Eye (tissue), 1 donor: ENCODE results near the gene SPINK2.

Source experiments
- DNase-seq: peaks from one replicate; pipeline ENCODE4 v3.0.0-alpha.2; 2015

Gene SPINK2

GRCh38 chr4:56799824-56800756, 21.4 kb downstream of the SPINK2 start:
- peak; percentile 95 for DNase-seq

GRCh38 chr4:56799161-56799759, 22.2 kb downstream of the SPINK2 start:
- DNase-seq, result no peak

GRCh38 chr4:56796211-56796610, 25.3 kb downstream of the SPINK2 start:
- no peak for DNase-seq

- no peak for DNase-seq
These were observed 30.2 kb downstream of the SPINK2 start for GRCh38 chr4:56791316-56791715.

- DNase-seq, result peak; percentile 50
These were observed 30.8 kb downstream of the SPINK2 start for GRCh38 chr4:56790691-56791091.

GRCh38 chr4:56788081-56788480, 33.4 kb downstream of the SPINK2 start:
- no peak for DNase-seq

- DNase-seq, result peak; percentile 18
These were observed 34.1 kb downstream of the SPINK2 start for GRCh38 chr4:56787380-56787779.

GRCh38 chr4:56786955-56787354, 34.5 kb downstream of the SPINK2 start:
- peak; percentile 42 for DNase-seq

- DNase-seq, result no peak
These were observed 37.5 kb downstream of the SPINK2 start for GRCh38 chr4:56783986-56784385.

- no peak for DNase-seq
These were observed 39.5 kb downstream of the SPINK2 start for GRCh38 chr4:56782019-56782418.

- no peak for DNase-seq
These were observed 48.2 kb downstream of the SPINK2 start for GRCh38 chr4:56773346-56773745.

- no peak for DNase-seq
These were observed 49.4 kb downstream of the SPINK2 start for GRCh38 chr4:56772134-56772533.

GRCh38 chr4:56768763-56769162, 52.7 kb downstream of the SPINK2 start:
- DNase-seq, result no peak

GRCh38 chr4:56768316-56768715, 53.2 kb downstream of the SPINK2 start:
- DNase-seq, result no peak

- DNase-seq, result no peak
These were observed 53.9 kb downstream of the SPINK2 start for GRCh38 chr4:56767567-56767966.

GRCh38 chr4:56764775-56765174, 56.7 kb downstream of the SPINK2 start:
- no peak for DNase-seq

GRCh38 chr4:56764223-56764622, 57.3 kb downstream of the SPINK2 start:
- no peak for DNase-seq

GRCh38 chr4:56762484-56763250, 58.8 kb downstream of the SPINK2 start:
- no peak for DNase-seq

- no peak for DNase-seq
These were observed 61.3 kb downstream of the SPINK2 start for GRCh38 chr4:56760183-56760582.
